Activated CD8-positive, alpha-beta T cell treated with anti-CD3 and anti-CD28 coated beads, Interleukin-2, amount 10 ng/mL, durations not matched to agents 7 days and 5 days (primary cell): ENCODE results near the gene GP2. TPM values are rescaled to one million over a fixed set of nuclear protein-coding genes. Genes with fewer than 3 reads are reported as not detected.
"Not testable (repeated sequence)": the region's sequence is repeated elsewhere in the genome, so short reads cannot be mapped to it uniquely, and the experiment has no call there.

Experiments
- ATAC-seq: fragments of 150-1000 bp; cut with Tn5 transposase; one replicate; pipeline ENCODE4 v1.10.0; 2021; ENCODE audit warnings: moderate library complexity
- CTCF ChIA-PET: fragments of 350-600 bp; sonication (Branson Sonifier 250); formaldehyde crosslinking; loops from one replicate; lab custom pipeline; 2021; ENCODE audit warnings: antibody characterized with exemption; lab: Charles Lee
- POLR2A ChIA-PET: fragments of 350-600 bp; sonication (Branson Sonifier 250); formaldehyde crosslinking; loops from one replicate; lab custom pipeline; 2021; ENCODE audit warnings: antibody characterized with exemption; lab: Charles Lee
- DNase-seq: peaks from one replicate; pipeline ENCODE4 v3.0.0-alpha.2; 2020
- H3K27ac Mint-ChIP-seq: one replicate; pipeline ENCODE4 v1.8.0; 2021; ENCODE audit warnings: mild to moderate bottlenecking, mixed read lengths
- H3K27me3 Mint-ChIP-seq: one replicate; pipeline ENCODE4 v1.8.0; 2021; ENCODE audit warnings: low read depth, mixed read lengths
- H3K36me3 Mint-ChIP-seq: one replicate; pipeline ENCODE4 v1.8.0; 2021; ENCODE audit warnings: low read depth, mixed read lengths
- H3K4me1 Mint-ChIP-seq: one replicate; pipeline ENCODE4 v1.8.0; 2021; ENCODE audit warnings: low read depth, mixed read lengths
- H3K4me3 Mint-ChIP-seq: one replicate; pipeline ENCODE4 v1.8.0; 2021; ENCODE audit warnings: mild to moderate bottlenecking, mixed read lengths
- H3K9me3 Mint-ChIP-seq: one replicate; pipeline ENCODE4 v1.8.0; 2022; ENCODE audit warnings: mixed read lengths; ENCODE audit not compliant: insufficient read depth
- total RNA-seq, 2 experiments: library from RNA; stranded (reverse); gene quantifications; one replicate each; pipeline ENCODE4 v1.2.3, GENCODE V29; 2021

GP2 gene
- total RNA-seq, 2 experiments from 2014 or later = not detected

DNA sequence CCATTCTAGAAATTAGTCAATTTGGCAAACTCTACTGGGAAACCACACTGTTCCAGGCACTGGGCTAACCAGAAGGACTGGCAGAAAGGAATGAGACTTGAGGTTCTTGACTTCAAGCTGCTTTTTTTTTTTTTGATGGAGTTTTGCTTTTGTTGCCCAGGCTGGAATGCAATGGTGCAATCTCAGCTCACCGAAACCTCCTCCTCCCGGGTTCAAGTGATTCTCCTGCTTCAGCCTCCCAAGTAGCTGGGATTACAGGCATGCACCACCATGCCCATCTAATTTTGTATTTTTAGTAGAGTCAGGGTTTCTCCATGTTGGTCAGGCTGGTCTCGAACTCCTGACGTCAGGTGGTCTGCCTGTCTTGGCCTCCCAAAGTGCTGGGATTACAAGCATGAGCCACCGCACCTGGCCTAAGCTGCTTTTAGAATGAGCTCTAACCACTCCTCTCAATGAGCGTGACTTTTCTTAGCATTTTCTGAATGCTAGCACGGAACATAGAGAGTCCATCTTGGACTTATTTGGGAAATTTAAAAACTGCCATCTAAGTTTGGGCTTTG, 14.7 kb downstream of the GP2 start:
- not testable (repeated sequence) for H3K36me3 Mint-ChIP-seq

DNA sequence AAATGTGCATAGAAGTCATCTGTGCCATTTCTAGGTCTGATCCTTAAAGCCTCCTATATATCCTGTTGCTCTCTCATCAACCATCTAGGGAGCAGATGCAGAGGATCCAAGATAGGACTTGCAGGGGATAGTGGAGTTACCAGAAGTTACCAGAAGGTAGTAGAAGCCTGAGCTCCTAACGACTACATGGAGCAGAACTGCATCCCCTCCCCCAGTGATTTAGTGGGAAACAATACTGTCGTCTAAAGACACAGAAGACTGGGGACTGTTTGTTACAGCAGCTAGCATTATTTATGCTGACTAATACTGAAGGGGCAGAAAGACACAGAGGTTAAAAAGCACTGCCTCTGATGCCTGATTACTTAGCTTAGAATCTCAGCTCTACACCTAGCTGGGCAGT, 15.8 kb downstream of the GP2 start:
- no peak for ATAC-seq
- POLR2A ChIA-PET = no interaction called here
- CTCF ChIA-PET = interaction anchor here (0.9 to 1.2 kb wide), 2 partner anchors 10 to 11 kb away, joined by 3 read pairs; no protein-coding TSS in a partner anchor
- Mint-ChIP-seq H3K4me1 (no peaks in the 10 kb centered on the region), H3K9me3 (no peaks in the 10 kb centered on the region), H3K27ac (no peak overlapping the region), H3K36me3 (no peaks in the 10 kb centered on the region), H3K27me3 (no peaks in the 10 kb centered on the region), H3K4me3 (no peak overlapping the region)
- DNase-seq = no peak

More for the DNA sequence above, 14.7 kb downstream of the GP2 start:
- H3K9me3 Mint-ChIP-seq, POLR2A ChIA-PET, DNase-seq, H3K4me1 Mint-ChIP-seq, H3K27me3 Mint-ChIP-seq, CTCF ChIA-PET, H3K4me3 Mint-ChIP-seq, H3K27ac Mint-ChIP-seq, ATAC-seq: not testable (repeated sequence)

DNA sequence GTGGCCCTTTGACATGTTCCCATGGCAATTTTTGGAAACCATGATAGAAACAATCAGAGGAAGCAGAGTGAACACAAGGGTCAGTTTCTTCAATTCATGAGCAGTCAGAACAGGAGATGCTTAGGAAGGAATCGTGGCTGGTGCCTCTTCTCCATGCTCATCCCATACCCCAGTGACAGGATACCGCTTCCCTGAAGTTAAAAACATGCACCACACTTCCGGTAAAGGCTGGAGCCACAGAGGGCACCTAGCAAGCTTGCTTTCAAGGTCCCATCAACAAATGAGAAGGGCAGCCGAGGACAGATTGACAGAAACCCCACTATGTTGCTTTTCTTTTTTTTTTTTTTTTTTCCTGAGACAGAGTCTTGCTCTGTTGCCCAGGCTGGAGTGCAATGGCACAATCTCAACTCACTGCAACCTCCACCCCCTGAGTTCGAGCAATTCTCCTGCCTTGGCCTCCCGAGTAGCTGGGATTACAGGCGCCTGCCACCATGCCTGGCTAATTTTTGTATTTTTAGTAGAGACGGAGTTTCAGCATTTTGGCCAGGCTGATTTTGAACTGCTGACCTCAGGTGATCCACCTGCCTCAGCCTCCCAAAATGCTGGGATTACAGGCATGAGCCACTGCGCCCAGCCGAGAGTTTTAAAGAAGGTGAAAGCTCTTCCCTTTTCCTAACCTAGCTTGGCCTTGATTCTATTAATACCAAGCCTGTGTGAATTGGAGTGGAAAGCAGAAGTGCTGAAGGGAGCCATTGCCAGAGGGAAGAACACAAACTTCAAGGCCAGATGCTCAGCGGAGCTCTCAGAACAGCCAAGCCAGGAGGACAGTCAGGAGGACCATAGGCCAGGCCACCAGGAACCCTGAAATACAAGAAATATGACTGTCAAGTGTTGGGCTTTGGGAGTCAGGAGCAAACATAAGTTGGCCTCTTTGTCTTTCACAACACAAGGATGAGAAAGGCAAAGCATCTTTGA, 16.6 kb downstream of the GP2 start:
- no peaks in the 10 kb centered on the region for H3K9me3 Mint-ChIP-seq
- no peak for ATAC-seq
- POLR2A ChIA-PET = no interaction called here
- no peaks in the 10 kb centered on the region for H3K36me3 Mint-ChIP-seq
- no peak overlapping the region for H3K4me3 Mint-ChIP-seq
- CTCF ChIA-PET = interaction anchor here (0.9 to 1.2 kb wide), 2 partner anchors 9 to 11 kb away, joined by 3 read pairs; no protein-coding TSS in a partner anchor
- no peaks in the 10 kb centered on the region for H3K27me3 Mint-ChIP-seq
- H3K27ac Mint-ChIP-seq = no peak overlapping the region
- DNase-seq = no peak
- H3K4me1 Mint-ChIP-seq = no peaks in the 10 kb centered on the region

DNA sequence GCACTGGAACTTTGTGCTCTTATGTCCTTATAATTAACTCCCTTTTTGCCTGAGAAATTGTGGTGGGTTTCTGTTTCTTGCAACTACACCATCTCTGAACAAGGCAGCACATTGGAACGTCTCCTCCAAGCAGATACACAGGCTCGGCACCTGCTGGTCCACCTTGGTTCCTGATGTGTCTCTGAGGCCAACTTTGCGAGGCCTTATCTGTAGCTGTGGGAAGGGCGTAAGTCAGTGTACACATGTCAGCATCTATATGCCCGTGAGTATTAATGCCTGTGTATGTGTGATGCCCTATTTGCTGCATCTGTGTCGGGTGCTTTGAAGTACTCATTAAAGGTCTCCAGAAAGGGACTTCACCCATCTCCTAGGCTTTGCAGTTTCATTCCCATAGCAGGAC, 17.5 kb downstream of the GP2 start:
- CTCF ChIA-PET = interaction anchor here (1.6 kb wide), 1 partner anchor 402 kb away, joined by 4 read pairs; no protein-coding TSS in a partner anchor
- POLR2A ChIA-PET = no interaction called here

DNA sequence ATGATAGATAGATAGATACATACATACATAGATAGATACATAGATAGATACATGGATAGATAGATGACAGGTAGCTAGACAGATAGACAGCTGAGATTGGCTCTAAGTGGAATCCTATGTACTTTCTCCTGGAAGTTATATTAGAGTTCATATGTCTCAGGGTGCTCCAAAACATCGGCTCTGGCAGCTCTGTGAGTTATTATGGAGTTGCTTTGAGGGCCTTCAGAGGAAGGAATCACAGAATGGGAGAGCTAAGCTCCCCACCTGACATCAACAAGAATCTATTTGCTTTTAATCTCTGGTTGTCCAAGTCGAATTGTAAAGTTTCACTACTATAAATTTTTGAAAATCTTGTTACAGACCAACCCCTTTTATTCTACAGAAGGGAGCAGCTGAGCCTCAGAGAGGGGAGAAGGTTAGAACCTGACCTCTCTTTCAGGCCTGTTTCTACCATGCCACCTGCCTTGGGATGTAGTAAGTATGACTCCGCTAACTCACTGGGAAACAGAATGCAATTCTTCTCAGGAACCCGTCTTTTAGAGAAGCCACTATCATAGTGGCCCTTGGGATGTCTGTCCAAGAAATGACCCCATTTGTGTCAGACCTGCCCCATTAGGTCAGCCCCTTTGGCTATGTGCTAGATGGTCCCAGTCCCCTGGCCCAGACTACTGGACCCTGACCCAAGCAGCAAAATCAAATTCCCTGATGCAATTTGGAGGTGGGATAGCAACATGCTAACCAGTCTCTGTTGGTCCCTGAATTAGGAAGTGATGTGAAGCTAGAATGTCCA, 18.3 kb downstream of the GP2 start:
- ChIA-PET POLR2A (no interaction called here), CTCF (interaction anchor here (1.6 kb wide), 1 partner anchor 402 kb away, joined by 4 read pairs; no protein-coding TSS in a partner anchor)
- H3K27ac Mint-ChIP-seq = no peak overlapping the region
- no peaks in the 10 kb centered on the region for H3K36me3 Mint-ChIP-seq
- no peak overlapping the region for H3K4me3 Mint-ChIP-seq
- no peaks in the 10 kb centered on the region for H3K9me3 Mint-ChIP-seq
- H3K4me1 Mint-ChIP-seq = no peaks in the 10 kb centered on the region
- DNase-seq (no peak), ATAC-seq (no peak)
- no peaks in the 10 kb centered on the region for H3K27me3 Mint-ChIP-seq

More for the DNA sequence above, 17.5 kb downstream of the GP2 start:
- Mint-ChIP-seq H3K36me3 (no peaks in the 10 kb centered on the region), H3K4me1 (no peaks in the 10 kb centered on the region), H3K4me3 (no peak overlapping the region), H3K9me3 (no peaks in the 10 kb centered on the region), H3K27me3 (no peaks in the 10 kb centered on the region), H3K27ac (no peak overlapping the region)
- no peak for DNase-seq
- no peak for ATAC-seq

DNA sequence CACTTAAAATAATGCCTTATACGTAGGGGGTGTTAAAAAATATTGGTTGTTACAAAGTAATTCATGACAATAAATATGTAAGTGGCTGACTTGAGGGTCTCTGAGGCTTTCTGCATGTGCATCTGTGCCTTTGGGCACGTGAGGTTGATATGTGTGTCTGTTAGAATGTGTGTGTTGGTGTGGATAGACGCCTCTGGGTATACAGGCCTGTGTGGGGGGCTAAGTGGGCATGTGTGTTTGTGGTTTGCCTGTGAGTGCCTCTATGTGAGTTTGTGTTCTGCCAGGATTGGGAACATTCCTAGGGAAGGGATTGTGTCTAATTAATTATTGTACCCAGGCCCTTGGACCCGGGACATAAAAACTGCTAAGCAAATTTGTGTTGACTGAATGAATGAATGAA, 19.0 kb downstream of the GP2 start:
- no peak for ATAC-seq
- Mint-ChIP-seq H3K27me3 (no peaks in the 10 kb centered on the region), H3K36me3 (no peaks in the 10 kb centered on the region), H3K4me3 (no peak overlapping the region), H3K9me3 (no peaks in the 10 kb centered on the region), H3K4me1 (no peaks in the 10 kb centered on the region), H3K27ac (no peak overlapping the region)
- CTCF ChIA-PET = interaction anchor here (1.6 kb wide), 1 partner anchor 401 kb away, joined by 4 read pairs; no protein-coding TSS in a partner anchor
- POLR2A ChIA-PET = no interaction called here
- DNase-seq = no peak

DNA sequence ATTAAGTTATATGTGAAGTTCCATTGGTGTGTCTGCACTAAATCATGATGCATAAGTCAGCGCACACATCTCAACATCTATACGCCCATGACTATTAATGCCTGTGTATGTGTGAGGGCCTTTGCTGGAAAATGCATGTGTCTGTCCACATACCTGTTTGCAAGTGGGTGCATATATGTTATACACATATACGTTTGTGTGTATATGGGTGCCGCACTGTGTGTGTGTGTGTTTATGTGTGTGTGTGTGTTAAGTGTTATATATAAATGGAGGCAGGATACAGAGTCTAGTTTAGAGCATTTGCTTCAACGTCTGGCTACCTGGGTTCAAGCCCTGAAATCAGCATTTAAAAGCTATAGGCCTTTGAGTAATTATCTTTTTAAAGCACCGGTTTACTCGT, 19.5 kb downstream of the GP2 start:
- POLR2A ChIA-PET = no interaction called here
- no peaks in the 10 kb centered on the region for H3K9me3 Mint-ChIP-seq
- ATAC-seq (no peak), DNase-seq (no peak)
- H3K4me3 Mint-ChIP-seq = no peak overlapping the region
- no peaks in the 10 kb centered on the region for H3K36me3 Mint-ChIP-seq
- CTCF ChIA-PET = no interaction called here
- H3K27ac Mint-ChIP-seq = no peak overlapping the region
- H3K4me1 Mint-ChIP-seq = no peaks in the 10 kb centered on the region
- H3K27me3 Mint-ChIP-seq = no peaks in the 10 kb centered on the region

DNA sequence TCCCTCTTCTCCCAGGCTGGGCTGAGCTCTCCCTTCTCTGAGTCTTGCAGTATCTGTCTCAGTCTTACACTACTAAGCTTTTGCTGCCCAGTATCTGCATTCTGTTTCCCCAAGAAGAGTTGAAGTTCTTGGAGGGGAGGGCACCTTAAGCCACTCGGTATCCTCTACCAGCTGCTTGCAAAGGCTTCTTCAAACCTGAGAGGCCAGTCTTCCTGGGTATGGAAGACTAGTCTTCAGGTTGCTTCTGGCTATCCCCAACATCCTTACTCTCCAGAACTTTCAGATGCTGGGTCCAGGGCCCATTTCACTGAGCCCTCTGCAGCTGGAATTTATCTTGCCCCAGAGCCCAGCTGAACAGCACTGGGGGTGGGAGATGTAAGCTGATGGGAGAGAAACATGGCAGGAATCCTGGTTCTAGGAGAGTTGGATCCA, 20.1 kb downstream of the GP2 start:
- no peak for DNase-seq
- H3K4me1 Mint-ChIP-seq = no peaks in the 10 kb centered on the region
- no peaks in the 10 kb centered on the region for H3K36me3 Mint-ChIP-seq
- H3K9me3 Mint-ChIP-seq = no peaks in the 10 kb centered on the region
- ChIA-PET CTCF (no interaction called here), POLR2A (no interaction called here)
- no peak overlapping the region for H3K4me3 Mint-ChIP-seq
- no peaks in the 10 kb centered on the region for H3K27me3 Mint-ChIP-seq
- H3K27ac Mint-ChIP-seq = no peak overlapping the region
- no peak for ATAC-seq

DNA sequence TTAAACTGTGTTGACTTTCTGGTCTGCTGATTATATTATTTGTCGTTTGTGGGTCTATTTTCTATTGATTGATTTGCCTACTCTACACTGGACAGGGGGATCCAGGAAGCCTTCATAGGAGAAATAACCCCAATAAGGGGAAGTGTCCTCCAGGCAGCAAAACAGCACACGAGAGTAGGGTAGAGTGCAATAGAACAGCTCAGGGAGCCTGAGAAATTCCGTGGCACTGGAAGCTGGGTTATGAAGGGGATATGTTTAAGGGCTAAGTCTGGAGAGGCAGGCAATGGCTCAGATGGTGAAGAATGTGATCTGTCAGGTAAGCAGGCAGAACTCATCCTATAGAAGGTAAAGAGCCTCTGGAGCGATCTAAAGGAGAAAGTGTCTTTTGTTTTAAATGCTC, 20.9 kb downstream of the GP2 start:
- no peaks in the 10 kb centered on the region for H3K4me1 Mint-ChIP-seq
- DNase-seq = no peak
- H3K4me3 Mint-ChIP-seq = no peak overlapping the region
- H3K9me3 Mint-ChIP-seq = no peaks in the 10 kb centered on the region
- H3K36me3 Mint-ChIP-seq = no peaks in the 10 kb centered on the region
- ChIA-PET CTCF (no interaction called here), POLR2A (no interaction called here)
- no peak overlapping the region for H3K27ac Mint-ChIP-seq
- ATAC-seq = no peak
- no peaks in the 10 kb centered on the region for H3K27me3 Mint-ChIP-seq

DNA sequence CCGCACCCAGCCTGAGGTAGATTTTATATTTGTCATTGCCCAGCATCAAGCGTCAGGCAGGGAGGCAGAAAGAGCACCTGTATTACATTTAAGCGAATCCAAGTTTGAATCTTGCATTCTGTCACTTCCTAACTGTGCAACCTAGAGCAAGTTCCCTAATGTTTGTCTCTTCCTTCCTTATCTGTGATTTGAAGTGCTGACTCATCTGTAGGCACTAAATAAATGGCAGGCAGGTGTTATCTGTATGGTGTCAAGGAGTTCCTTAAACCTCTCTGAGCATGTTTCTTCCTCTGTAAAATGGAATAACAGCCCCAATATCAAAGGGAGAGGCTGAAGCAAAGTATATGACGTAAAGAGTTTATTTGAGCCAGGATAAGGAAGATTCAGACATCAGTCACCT, 24.3 kb downstream of the GP2 start:
- Mint-ChIP-seq H3K27ac (no peak overlapping the region), H3K36me3 (no peaks in the 10 kb centered on the region), H3K27me3 (no peaks in the 10 kb centered on the region), H3K9me3 (no peaks in the 10 kb centered on the region), H3K4me1 (no peaks in the 10 kb centered on the region), H3K4me3 (no peak overlapping the region)
- CTCF ChIA-PET = no interaction called here
- no peak for DNase-seq
- no peak for ATAC-seq
- POLR2A ChIA-PET = no interaction called here

DNA sequence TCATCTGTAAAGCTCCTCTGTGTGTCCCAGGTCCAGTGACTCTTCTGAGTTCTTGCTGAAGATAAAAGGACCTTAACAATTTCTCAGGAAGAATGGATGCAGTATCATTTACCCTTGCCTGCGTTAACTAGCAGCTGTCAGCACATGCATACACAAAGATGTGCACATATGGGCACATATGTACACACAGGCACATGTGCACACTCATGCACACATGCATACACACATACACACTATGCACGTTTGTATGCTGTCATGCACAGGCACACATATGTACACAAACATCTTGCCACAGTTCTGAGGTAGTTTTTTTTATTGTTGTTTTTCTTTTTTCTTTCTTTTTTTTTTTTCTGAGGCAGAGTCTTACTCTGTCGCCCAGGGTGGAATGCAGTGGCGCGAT, 24.9 kb downstream of the GP2 start:
- POLR2A ChIA-PET = no interaction called here
- ATAC-seq = no peak
- Mint-ChIP-seq H3K36me3 (no peaks in the 10 kb centered on the region), H3K27ac (no peak overlapping the region), H3K4me3 (no peak overlapping the region), H3K9me3 (no peaks in the 10 kb centered on the region), H3K27me3 (no peaks in the 10 kb centered on the region), H3K4me1 (no peaks in the 10 kb centered on the region)
- no peak for DNase-seq
- CTCF ChIA-PET = no interaction called here
